BE2C (cell line): ENCODE measurements around the gene IL1RAPL2.

Experiments used
- DNase-seq: peaks from one replicate; pipeline ENCODE4 v3.0.0-alpha.2; 2020
- H3K27me3 ChIP-seq: fragments of 250-450 bp; sonication (Bioruptor Pico); 2 replicates; pipeline ENCODE4 v1.5.1; 2020; ENCODE audit warnings: mild to moderate bottlenecking
- H3K36me3 ChIP-seq: fragments of 250-450 bp; sonication (Bioruptor Pico); 2 replicates; pipeline ENCODE4 v1.5.1; 2020; ENCODE audit warnings: mild to moderate bottlenecking
- H3K4me1 ChIP-seq: fragments of 250-450 bp; sonication (Bioruptor Pico); 2 replicates; pipeline ENCODE4 v1.5.1; 2020
- H3K4me3 ChIP-seq: 2 replicates; pipeline ENCODE4 v1.5.1; 2011; ENCODE audit warnings: low read depth, low read length
- H3K9me3 ChIP-seq: fragments of 250-450 bp; sonication (Bioruptor Pico); 2 replicates; pipeline ENCODE4 v1.5.1; 2020
- TF ChIP-seq, protein P1 (sequence below): IDR thresholded peaks from 2 replicates; pipeline ENCODE4 v1.5.1; 2012; ENCODE audit warnings: mild to moderate bottlenecking, low read depth, low read length

Gene IL1RAPL2

DNA sequence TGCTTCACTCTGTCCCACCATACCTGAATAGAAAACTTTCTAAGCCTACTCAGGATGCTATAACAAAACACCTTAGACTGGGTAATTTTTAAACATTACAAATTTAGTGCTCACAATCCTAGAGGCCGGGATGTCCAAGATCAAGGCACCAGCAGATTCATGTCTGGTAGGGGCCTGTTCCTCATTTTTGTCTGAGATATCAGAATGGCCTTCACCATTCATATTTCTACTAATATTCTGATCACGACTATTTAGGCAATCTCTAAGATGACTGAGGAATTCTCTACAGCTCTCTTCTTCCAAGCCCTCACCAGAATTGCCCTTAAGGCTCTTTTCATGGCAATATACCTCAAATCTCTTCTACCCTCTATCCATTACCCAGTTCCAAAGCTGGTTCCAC is 1178.9 kb downstream of the IL1RAPL2 start:
- Histone ChIP-seq H3K36me3 (no peaks in the 10 kb centered on the region), H3K4me1 (no peaks in the 10 kb centered on the region), H3K9me3 (no peaks in the 10 kb centered on the region), H3K27me3 (no peaks in the 10 kb centered on the region), H3K4me3 (no peak overlapping the region)
- TF ChIP-seq, protein P1, sequence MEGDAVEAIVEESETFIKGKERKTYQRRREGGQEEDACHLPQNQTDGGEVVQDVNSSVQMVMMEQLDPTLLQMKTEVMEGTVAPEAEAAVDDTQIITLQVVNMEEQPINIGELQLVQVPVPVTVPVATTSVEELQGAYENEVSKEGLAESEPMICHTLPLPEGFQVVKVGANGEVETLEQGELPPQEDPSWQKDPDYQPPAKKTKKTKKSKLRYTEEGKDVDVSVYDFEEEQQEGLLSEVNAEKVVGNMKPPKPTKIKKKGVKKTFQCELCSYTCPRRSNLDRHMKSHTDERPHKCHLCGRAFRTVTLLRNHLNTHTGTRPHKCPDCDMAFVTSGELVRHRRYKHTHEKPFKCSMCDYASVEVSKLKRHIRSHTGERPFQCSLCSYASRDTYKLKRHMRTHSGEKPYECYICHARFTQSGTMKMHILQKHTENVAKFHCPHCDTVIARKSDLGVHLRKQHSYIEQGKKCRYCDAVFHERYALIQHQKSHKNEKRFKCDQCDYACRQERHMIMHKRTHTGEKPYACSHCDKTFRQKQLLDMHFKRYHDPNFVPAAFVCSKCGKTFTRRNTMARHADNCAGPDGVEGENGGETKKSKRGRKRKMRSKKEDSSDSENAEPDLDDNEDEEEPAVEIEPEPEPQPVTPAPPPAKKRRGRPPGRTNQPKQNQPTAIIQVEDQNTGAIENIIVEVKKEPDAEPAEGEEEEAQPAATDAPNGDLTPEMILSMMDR, result no peak
- DNase-seq, result no peak

DNA sequence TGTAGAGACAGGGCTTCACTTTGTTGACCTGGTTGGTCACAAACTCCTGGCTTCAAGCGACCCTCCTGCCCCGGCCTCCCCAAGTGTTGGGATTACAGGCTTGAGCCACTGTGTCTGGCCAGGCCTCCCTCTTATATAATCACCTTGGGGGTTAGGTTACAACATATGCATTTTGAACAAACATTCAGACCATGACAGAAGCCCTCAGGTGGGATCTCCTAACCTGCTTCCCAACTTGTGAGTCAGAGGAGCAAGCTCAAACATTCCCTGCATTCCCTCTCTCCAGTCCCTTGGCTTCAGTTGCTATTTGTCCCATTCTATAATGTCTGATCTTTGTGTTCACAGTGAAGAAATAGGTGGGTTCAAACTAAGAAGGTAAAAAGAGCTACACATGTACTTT is 1179.9 kb downstream of the IL1RAPL2 start:
- no peaks in the 10 kb centered on the region for H3K36me3 ChIP-seq
- no peak for DNase-seq
- H3K9me3 ChIP-seq, result no peaks in the 10 kb centered on the region
- no peaks in the 10 kb centered on the region for H3K27me3 ChIP-seq
- H3K4me3 ChIP-seq, result no peak overlapping the region
- TF ChIP-seq, protein P1, result no peak
- H3K4me1 ChIP-seq, result no peaks in the 10 kb centered on the region

DNA sequence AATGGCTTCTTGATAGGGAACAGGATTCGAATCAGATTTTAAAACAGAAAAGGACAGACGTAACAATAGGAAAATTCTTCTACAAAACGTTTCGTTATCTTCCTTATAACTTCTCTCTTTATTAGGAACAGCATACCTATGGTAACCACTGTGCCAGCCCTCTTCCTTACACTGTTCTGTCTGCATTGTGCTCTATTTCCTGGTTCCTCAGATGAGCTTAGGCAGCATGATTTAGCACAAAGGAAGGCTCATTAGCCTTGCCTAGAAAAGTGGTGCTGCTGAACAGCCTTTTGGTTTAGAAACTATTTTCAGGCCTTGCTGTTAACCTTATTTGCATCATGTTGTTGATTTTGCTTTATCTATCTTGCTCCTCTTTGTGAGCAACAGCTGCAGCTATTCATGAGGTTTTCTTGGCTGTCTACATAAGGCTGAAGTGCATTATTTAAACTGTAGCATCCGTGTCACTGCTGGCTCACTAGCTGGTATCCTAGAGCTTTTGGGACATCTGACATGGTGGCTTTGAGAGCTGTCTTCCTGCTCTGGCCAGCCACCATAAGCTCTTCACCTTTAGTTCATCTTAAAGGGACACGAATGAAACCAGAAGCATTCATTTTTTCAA is 1186.4 kb downstream of the IL1RAPL2 start:
- TF ChIP-seq, protein P1, result no peak
- H3K27me3 ChIP-seq, result no peaks in the 10 kb centered on the region
- H3K9me3 ChIP-seq, result no peaks in the 10 kb centered on the region
- no peak for DNase-seq
- H3K36me3 ChIP-seq, result no peaks in the 10 kb centered on the region
- H3K4me3 ChIP-seq, result no peak overlapping the region
- H3K4me1 ChIP-seq, result no peaks in the 10 kb centered on the region

DNA sequence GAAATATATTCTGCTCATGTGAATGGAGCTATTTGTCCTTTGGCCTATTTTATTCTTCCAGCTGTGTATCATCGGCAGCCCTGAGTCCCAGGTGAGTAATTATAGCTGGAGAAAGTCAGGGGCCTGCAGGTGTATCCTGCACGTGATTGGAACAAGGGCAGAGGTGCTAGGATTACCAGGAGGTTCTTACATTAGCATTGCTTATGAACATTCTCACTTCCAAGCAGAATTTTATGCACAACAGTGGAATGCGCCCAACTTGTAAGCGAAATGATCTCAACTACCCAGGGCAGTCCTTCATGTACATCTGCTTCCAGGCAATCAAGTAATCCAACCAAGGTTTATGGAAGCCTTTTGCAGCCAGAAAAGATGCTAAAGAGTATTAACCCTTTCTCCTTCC is 1187.4 kb downstream of the IL1RAPL2 start:
- Histone ChIP-seq H3K36me3 (no peaks in the 10 kb centered on the region), H3K27me3 (no peaks in the 10 kb centered on the region), H3K9me3 (no peaks in the 10 kb centered on the region), H3K4me3 (no peak overlapping the region), H3K4me1 (no peaks in the 10 kb centered on the region)
- DNase-seq, result no peak
- TF ChIP-seq, protein P1, result no peak

DNA sequence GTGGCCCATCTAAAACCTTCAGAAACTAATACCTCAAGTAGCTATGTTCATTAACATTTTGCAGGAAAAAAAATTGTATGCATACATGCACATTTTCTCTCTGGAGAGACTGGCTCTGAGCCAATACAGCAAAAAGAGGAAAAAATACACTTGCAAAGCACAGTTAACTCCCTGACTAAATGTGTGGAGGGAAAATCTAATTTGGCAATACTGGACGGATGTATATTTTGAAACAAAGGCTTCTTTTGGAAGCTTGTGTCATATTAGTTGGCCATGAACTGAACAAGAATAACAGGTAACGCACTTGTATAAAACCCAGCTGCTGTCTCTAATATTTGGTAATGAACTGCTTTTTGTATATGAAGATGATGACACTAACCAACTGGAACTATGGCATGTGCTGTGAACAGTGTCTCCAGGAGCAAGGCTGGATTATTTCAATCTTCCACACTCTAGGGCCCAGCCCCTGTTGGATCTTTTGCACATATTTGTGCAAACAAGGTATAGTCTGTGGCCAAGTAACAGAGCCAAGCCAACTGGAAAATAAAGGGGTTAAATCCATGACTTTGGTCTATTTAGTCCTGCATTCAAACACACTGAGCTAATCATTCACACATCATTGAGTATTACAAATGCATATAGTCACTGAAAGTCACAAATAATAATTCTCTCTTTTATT is 1188.4 kb downstream of the IL1RAPL2 start:
- Histone ChIP-seq H3K4me1 (no peaks in the 10 kb centered on the region), H3K27me3 (no peaks in the 10 kb centered on the region), H3K4me3 (no peak overlapping the region), H3K9me3 (no peaks in the 10 kb centered on the region), H3K36me3 (no peaks in the 10 kb centered on the region)
- no peak for DNase-seq
- TF ChIP-seq, protein P1, result no peak

DNA sequence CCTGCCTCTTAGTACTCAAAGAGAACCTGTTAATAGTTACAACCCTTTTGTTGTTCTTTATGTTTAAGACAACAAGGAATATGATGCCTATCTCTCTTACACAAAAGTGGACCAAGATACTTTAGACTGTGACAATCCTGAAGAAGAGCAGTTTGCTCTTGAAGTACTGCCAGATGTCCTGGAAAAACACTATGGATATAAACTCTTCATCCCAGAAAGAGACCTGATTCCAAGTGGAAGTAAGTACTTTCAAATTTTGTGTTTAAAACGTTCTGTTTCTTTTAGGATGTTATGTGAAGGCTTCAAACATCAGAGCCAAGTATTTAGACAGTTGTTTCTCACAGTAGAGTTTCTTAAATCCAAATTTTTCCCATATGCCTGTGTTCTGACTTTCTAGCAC is 1189.1 kb downstream of the IL1RAPL2 start:
- H3K27me3 ChIP-seq, result no peaks in the 10 kb centered on the region
- TF ChIP-seq, protein P1, result no peak
- H3K9me3 ChIP-seq, result no peaks in the 10 kb centered on the region
- DNase-seq, result no peak
- no peaks in the 10 kb centered on the region for H3K4me1 ChIP-seq
- H3K36me3 ChIP-seq, result no peaks in the 10 kb centered on the region
- no peak overlapping the region for H3K4me3 ChIP-seq
